Epithelial cell of esophagus (primary cell): Measurements from ENCODE around the gene USP12.

Experiments used
- DNase-seq: peaks from one replicate; pipeline ENCODE4 v3.0.0; 2010; ENCODE audit warnings: low read depth
- H3K4me3 ChIP-seq: 2 replicates; pipeline ENCODE4 v1.5.1; 2011; ENCODE audit warnings: mild to moderate bottlenecking, low read length, control low read depth
- TF ChIP-seq, protein P1 (sequence below): IDR thresholded peaks from 2 replicates; pipeline ENCODE4 v1.5.1; 2011; ENCODE audit warnings: low read depth, mild to moderate bottlenecking, low read length, control low read depth, inconsistent platforms; ENCODE audit not compliant: insufficient read depth; ENCODE audit errors: missing control alignments

USP12 gene

DNA sequence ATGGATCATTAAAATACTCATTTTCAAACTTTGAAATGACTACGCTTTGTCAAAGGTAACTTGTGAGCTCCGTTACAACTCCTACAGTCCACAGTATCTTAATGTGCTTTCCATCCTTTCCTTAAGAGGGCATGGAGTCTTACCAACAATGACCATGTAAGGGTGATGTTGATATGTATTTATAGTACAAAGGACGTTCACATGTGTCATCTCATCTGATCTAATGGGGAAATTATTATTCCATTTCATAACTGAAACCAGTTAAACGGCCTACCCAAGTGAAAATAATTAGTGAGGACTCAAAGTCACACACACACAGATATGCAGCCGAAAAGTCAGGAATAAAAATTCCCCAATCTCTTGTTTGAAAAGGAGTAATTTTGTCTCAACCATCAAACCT, 9.6 kb downstream of the USP12 start:
- TF ChIP-seq, protein P1, sequence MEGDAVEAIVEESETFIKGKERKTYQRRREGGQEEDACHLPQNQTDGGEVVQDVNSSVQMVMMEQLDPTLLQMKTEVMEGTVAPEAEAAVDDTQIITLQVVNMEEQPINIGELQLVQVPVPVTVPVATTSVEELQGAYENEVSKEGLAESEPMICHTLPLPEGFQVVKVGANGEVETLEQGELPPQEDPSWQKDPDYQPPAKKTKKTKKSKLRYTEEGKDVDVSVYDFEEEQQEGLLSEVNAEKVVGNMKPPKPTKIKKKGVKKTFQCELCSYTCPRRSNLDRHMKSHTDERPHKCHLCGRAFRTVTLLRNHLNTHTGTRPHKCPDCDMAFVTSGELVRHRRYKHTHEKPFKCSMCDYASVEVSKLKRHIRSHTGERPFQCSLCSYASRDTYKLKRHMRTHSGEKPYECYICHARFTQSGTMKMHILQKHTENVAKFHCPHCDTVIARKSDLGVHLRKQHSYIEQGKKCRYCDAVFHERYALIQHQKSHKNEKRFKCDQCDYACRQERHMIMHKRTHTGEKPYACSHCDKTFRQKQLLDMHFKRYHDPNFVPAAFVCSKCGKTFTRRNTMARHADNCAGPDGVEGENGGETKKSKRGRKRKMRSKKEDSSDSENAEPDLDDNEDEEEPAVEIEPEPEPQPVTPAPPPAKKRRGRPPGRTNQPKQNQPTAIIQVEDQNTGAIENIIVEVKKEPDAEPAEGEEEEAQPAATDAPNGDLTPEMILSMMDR = no peak
- DNase-seq = peak; percentile 45

DNA sequence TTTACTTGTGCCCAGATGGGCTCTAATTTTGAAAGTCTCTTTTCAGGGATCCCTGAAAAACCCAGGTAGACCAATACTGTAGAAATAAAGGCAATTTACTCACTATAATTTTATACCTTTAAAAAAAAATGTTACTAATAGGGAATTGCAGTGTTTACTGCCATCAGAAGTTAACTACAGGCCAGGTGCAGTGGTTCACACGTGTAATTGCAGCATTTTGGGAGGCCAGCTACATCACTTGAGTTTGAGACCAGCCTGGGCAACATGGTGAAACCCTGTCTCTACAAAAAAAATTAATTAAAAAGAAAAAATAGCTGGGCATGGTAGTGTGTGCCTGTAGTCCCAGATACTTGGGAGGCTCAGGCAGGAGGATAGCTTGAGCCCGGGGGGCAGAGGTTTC, 10.2 kb downstream of the USP12 start:
- no peak for DNase-seq
- no peak overlapping the region for H3K4me3 ChIP-seq
- TF ChIP-seq, protein P1 = no peak

More for the DNA sequence above, 9.6 kb downstream of the USP12 start:
- H3K4me3 ChIP-seq = no peak overlapping the region

DNA sequence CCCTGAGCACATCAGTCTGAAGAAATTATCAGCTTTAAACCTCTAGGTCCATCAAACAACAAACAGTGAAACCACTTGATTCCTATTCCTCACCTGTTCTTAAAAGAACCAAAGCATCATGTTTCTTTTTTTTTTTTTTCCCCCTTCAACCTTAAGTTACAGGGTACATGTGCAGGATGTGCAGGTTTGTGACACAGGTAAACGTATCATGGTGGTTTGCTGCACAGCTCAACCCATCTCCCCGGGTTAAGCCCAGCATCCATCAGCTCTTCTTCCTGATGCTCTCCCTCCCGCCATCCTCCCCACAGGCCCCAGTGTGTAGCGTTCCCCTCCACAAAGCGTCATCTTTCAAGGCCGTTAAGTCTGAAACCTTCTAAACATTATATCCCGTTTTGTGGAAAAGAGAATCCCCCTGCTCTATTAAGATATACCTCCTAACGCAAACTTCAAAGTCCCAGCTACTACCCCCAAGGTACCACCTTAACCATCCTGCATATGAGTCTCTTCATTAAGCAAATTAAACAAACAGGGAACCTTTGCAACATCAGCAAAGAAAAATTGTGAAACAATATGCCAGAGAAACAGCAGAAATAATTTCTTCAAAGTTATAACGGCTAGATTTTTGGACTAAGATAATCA, 10.8 kb downstream of the USP12 start:
- TF ChIP-seq, protein P1 = no peak
- no peak for DNase-seq
- H3K4me3 ChIP-seq = no peak overlapping the region

DNA sequence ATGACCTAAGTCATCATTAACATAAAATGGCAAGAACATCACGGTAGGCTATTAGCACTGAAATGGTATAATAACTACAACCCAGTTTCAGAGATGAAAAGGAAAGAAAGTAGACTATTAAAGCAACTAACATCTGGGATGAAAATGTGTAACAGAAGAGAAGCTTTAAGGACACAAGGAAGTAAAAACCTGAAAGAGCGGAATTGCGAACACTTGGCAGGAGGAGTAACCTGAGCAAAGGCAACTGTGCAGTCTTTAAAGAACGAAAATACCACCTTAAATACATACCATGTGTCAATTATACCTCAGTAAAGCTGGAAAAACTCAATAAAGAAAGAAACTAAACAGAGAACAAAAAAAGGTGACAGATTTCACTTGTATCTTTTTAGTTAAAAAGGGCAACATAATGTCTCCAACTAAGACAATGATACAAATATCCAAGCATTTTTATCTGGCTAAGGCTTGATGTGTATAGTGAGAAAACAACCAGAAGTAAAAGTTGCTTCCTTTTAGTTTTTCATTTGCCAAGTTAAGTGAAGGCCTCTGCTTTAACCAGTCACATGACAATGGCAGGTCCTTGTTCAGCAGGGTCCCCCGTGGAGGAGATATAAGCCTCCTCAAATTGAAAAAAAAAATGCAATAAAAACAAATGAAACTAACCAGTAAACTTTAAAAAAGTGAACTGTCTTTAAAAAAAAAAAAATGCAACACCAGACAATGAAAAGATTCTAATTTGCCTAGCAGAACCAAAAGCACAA, 11.6 kb downstream of the USP12 start:
- H3K4me3 ChIP-seq = no peak overlapping the region
- DNase-seq = no peak
- TF ChIP-seq, protein P1 = no peak

DNA sequence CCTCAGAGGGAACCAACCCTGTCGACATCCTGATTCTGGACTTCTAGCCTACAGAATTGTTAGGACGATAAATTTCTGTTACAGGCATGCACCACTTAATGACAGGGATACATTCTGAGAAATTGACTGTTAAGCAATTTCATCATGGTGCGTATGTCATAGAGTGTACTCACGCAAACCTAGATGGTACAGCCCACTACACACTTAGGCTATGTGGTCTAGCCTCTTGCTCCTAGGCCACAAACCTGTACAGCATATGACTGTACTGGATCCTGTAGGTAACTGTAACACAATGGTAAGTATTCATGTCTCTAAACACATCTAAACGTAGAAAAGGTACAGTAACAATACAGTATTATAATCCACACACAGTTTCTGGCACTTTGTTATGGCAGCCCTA, 13.3 kb downstream of the USP12 start:
- H3K4me3 ChIP-seq = no peak overlapping the region
- DNase-seq = no peak
- TF ChIP-seq, protein P1 = no peak

DNA sequence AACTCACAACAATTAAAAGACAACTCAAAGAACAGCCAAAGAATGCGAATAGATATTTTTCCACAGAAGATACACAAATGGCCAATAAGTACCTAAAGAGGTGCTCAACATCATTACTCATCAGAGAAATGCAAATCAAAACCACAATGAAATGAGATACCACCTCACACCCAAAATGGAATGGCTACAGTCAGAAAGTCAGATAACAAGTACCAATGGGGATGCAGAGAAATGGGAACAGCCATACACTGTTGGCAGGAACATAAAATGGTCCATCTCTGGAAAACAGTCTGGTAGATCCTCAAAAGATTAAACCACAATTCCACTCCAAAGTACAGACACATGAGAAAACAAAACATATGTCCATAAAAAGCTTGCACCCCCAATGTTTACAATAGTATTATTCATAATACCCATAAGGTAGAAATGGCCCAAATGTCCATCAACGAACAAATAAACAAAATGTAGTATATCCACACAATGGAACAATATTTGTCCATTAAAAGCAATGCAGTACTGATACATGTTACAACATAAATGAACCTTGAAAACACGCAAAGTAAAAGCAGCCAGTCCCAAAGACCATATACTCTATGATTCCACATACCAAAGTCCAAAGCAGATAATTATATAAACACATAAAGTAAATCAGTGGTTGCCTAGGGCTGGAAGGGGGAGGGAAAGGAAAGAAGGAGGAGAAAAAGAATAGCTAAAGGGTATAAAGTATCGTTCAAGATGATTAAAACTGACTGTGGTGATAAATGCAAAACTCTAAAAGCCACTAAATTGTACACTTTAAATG, 19.6 kb downstream of the USP12 start:
- H3K4me3 ChIP-seq = no peak overlapping the region
- TF ChIP-seq, protein P1 = no peak
- DNase-seq = peak; percentile 20
